Cardiac muscle cell (in vitro differentiated cells and primary cell): ENCODE measurements around the gene P2RY11. TPM values are rescaled to one million over a fixed set of nuclear protein-coding genes. Genes with fewer than 3 reads are reported as not detected.
A peak's percentile ranks its signal among the peaks of the same experiment; 100 is the strongest.

Experiments used
- DNase-seq, 2 donors: peaks; one replicate each; pipeline versions ENCODE4 v3.0.0 to v3.0.0-alpha.2; 2010 to 2017; ENCODE audit warnings: low read depth in 1 of 2, low spot score in 1 of 2
- H3K27ac ChIP-seq: fragments of 200-600 bp; sonication (generic); 2 replicates; pipeline ENCODE4 v1.5.1; 2016
- H3K27me3 ChIP-seq: fragments of 200-600 bp; sonication (generic); 2 replicates; pipeline ENCODE4 v1.6.0; 2016; ENCODE audit warnings: control low read depth
- H3K36me3 ChIP-seq: fragments of 200-600 bp; sonication (generic); 2 replicates; pipeline ENCODE4 v1.5.1; 2016; ENCODE audit warnings: control low read depth
- H3K4me1 ChIP-seq: fragments of 200-600 bp; sonication (generic); 2 replicates; pipeline ENCODE4 v1.8.1; 2017; ENCODE audit warnings: low read depth, mild to moderate bottlenecking, mixed run types
- H3K4me3 ChIP-seq: fragments of 200-600 bp; sonication (generic); 2 replicates; pipeline ENCODE4 v1.5.1; 2016; ENCODE audit warnings: mild to moderate bottlenecking
- H3K9me3 ChIP-seq: fragments of 200-600 bp; sonication (generic); 2 replicates; pipeline ENCODE4 v1.5.1; 2017; ENCODE audit warnings: low read depth, mild to moderate bottlenecking, control low read depth
- CTCF ChIP-seq: IDR thresholded peaks from 2 replicates; pipeline ENCODE4 v1.5.1; 2012; ENCODE audit warnings: low read depth, mild to moderate bottlenecking, low read length
- polyA plus RNA-seq: library from polyadenylated mRNA; unstranded; fragments of >200 nt; fragmentation: Nextera tagmentation; extraction: Ambion mirVana; gene quantifications from 2 replicates; pipeline ENCODE4 v1.2.1, GENCODE V29; 2016
- total RNA-seq: library from RNA; depleted of rRNA; stranded (reverse); fragments of >200 nt; gene quantifications from 2 replicates; pipeline ENCODE4 v1.2.3, GENCODE V29; 2016

Gene P2RY11
- total and polyA plus RNA-seq, 2 experiments from 2014 or later, result 13.7 to 14.1 TPM

GRCh38 chr19:10091370-10091687, 20.2 kb upstream of the P2RY11 start:
- Histone ChIP-seq H3K27me3 (peaks cover 17% of the 10 kb centered on the region), H3K27ac (no peak overlapping the region), H3K9me3 (no peaks in the 10 kb centered on the region), H3K4me1 (no peaks in the 10 kb centered on the region), H3K36me3 (no peaks in the 10 kb centered on the region), H3K4me3 (no peak overlapping the region)
- TF ChIP-seq CTCF, result no peak
- no peak for DNase-seq

- Histone ChIP-seq H3K9me3 (no peaks in the 10 kb centered on the region), H3K27me3 (peaks cover 11% of the 10 kb centered on the region), H3K27ac (no peak overlapping the region), H3K4me3 (no peak overlapping the region), H3K4me1 (no peaks in the 10 kb centered on the region), H3K36me3 (no peaks in the 10 kb centered on the region)
- no peak for DNase-seq
- TF ChIP-seq CTCF, result no peak
Observed at GRCh38 chr19:10091895-10092641, 19.4 kb upstream of the P2RY11 start.

GRCh38 chr19:10092648-10093294, 18.7 kb upstream of the P2RY11 start:
- Histone ChIP-seq H3K9me3 (no peaks in the 10 kb centered on the region), H3K4me3 (no peak overlapping the region), H3K27ac (no peak overlapping the region), H3K27me3 (peaks cover 11% of the 10 kb centered on the region), H3K36me3 (no peaks in the 10 kb centered on the region), H3K4me1 (no peaks in the 10 kb centered on the region)
- no peak for TF ChIP-seq CTCF
- no peak for DNase-seq

- no peak for TF ChIP-seq CTCF
- Histone ChIP-seq H3K27me3 (peaks cover 11% of the 10 kb centered on the region), H3K4me3 (no peak overlapping the region), H3K9me3 (no peaks in the 10 kb centered on the region), H3K36me3 (no peaks in the 10 kb centered on the region), H3K27ac (no peak overlapping the region), H3K4me1 (no peaks in the 10 kb centered on the region)
- peak in 1 of 2 donors; percentile 18 for DNase-seq
Observed at GRCh38 chr19:10093295-10094186, 18.0 kb upstream of the P2RY11 start.

- H3K27me3 ChIP-seq, result peaks cover 11% of the 10 kb centered on the region
- no peak overlapping the region for H3K4me3 ChIP-seq
- no peaks in the 10 kb centered on the region for H3K9me3 ChIP-seq
- no peak for TF ChIP-seq CTCF
- H3K4me1 ChIP-seq, result no peaks in the 10 kb centered on the region
- H3K36me3 ChIP-seq, result no peaks in the 10 kb centered on the region
- no peak overlapping the region for H3K27ac ChIP-seq
- DNase-seq, result no peak
Observed at GRCh38 chr19:10095622-10095947, 15.9 kb upstream of the P2RY11 start.
